H54 (cell line): ENCODE results near the gene FAM240A.
"Not testable (repeated sequence)": the region's sequence is repeated elsewhere in the genome, so short reads cannot be mapped to it uniquely, and the experiment has no call there.

Source experiments
- DNase-seq: peaks from one replicate; pipeline ENCODE4 v3.0.0; 2011; ENCODE audit warnings: low spot score, mixed read lengths; ENCODE audit not compliant: insufficient read length
- FAIRE-seq: peaks from 3 replicates; lab custom pipeline; 2011; peaks lifted over from hg19 to GRCh38; lab: Jason Lieb, UNC
- POLR2A ChIP-seq: IDR thresholded peaks from 2 replicates; pipeline ENCODE4 v1.6.1; 2011; ENCODE audit warnings: low read depth, mild to moderate bottlenecking, low read length

FAM240A gene

DNA sequence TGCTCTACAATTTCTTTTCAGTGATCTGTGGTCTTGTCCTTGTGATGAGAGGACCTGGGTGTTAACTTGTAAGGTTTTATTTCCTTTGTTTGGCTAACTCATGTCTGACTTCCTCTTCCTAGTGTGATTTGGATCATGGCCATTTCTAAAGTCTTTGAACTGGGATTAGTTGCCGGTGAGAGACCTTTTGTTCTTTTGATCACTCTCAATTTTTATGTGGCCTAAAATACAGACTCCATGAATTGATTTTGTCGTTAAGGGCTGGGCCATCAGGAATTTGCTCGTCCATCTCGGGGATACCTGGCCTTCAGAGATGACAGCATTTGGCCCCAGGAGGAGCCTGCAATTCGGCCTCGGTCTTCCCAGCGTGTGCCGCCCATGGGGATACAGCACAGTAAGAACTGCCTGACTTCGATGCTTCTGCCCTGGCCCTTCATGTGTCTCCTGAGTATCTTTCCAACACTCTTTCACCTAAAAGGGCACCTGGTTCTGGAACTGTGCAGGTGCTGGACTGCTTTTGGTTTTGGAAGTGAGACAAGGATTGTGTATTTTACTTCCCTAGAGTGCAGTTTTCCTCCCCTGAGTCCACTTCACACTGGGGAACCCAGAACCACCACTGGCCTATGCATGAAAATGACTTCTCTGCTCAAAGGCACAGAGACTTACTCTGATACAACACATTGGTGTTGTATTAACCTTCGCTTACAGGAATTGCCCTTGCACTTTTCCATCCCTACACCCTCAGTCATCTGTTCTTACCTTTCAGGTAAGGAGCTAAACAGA is 33.2 kb upstream of the FAM240A start:
- FAIRE-seq (no peak), DNase-seq (no peak)
- TF ChIP-seq POLR2A, result no peak

- no peak for FAIRE-seq
- DNase-seq, result no peak
- no peak for TF ChIP-seq POLR2A
Measured at GRCh38 chr3:46579756-46580286, 32.5 kb upstream of the FAM240A start.

GRCh38 chr3:46580675-46581074 is 31.6 kb upstream of the FAM240A start:
- no peak for TF ChIP-seq POLR2A
- no peak for FAIRE-seq

DNA sequence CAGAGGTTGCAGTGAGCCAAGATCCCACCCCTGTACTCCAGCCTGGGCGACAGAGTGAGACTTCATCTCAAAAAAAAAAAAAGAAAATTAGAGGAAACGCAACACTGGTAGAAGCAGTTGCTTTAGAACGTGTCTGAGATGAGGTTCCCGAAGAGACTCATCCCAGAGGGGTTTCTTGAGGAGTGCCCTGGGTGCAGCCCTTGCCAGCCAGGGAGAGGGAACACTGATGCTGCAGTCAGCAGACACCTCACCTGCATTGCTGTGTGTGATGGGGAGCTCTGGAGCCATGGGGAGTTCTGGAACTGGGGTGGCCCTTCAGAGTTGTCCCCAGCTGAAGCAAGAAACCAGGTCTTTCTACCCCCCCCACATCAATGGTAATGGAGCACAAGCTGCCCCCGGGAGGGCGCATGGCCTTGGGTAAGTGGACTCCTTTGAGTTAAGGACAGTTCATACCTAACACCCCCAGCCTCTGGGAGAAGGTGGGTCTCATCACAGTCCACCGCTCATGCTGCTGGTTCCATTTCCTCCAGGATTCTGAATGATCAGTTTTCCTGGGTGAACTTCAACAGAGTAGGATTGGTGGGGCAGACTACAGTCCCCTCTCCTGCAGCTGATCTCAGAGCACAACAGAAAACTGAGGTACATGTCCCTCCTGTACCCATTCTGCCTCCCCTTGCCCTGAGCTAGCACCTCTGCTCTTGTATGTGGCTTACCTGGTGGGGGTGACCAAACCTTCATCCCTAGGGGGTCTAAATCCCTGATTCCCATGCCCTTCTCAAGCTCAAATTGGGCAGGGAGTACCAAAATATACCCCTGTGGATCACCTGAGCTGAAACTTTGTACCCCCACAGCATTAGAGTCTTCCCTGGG is 27.5 kb upstream of the FAM240A start:
- DNase-seq (no peak), FAIRE-seq (no peak)

More at GRCh38 chr3:46580675-46581074, 31.6 kb upstream of the FAM240A start:
- DNase-seq, result no peak

GRCh38 chr3:46585799-46586693 is 26.3 kb upstream of the FAM240A start:
- DNase-seq, result no peak
- TF ChIP-seq POLR2A, result no peak
- no peak for FAIRE-seq

More for the DNA sequence above, 27.5 kb upstream of the FAM240A start:
- no peak for TF ChIP-seq POLR2A

DNA sequence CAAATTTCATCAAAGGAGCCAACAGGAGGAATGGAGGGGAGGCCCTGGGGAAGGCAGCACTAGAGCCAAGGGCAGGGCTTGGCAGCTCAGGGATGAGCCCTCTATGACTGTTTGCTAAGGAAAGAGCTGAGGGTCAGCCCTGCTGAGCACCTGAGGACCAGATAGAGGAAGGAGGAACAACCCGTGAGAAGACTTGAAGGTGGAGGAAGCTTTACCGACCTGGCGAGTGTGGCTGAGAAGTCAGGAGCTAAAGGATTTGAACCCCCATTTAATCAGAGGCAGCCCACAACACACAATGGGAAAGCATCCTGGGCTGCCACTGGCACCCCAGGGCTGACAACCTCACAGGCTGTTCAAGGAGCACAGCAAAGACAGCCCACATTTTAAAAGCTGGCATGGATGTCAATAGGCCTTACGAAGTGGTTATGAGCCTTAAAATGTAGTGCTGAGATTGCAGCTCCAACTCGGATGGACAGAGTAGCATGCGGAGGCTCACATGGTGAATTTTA is 25.5 kb upstream of the FAM240A start:
- FAIRE-seq, result no peak
- TF ChIP-seq POLR2A, result no peak

GRCh38 chr3:46587268-46587667 is 25.1 kb upstream of the FAM240A start:
- not testable (repeated sequence) for FAIRE-seq, DNase-seq

More for the DNA sequence above, 25.5 kb upstream of the FAM240A start:
- no peak for DNase-seq

DNA sequence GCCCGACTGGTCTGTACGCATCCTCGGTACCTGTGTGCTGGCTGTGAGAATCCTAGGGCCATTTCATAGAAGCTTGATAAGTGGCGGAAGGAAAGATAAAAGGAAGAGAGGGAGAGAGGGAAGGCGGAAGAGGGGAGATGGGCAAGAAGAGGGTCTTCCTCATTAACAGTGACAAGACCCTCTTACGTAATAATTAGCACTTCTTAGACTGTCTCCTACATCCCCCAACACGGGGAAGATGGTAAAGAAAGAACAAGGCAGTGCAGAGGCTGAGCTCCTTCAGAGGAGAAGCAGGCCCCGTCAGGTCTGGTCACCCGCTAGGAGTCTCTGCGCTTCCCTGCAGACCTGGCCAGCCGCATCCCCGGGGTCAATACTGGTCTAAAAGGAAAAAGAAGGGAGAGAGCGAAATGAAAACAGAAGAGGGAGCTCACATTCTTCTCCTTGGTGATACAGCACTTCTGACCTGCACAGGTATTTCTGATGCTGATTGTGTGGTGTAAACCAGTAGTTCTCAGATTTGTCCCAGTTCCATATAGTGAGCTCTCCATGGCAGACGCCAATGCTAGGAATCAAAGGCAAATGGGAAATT is 19.0 kb upstream of the FAM240A start:
- FAIRE-seq (no peak), DNase-seq (no peak)
- TF ChIP-seq POLR2A, result no peak

- TF ChIP-seq POLR2A, result no peak
- no peak for FAIRE-seq
- no peak for DNase-seq
Measured at GRCh38 chr3:46593979-46594378, 18.3 kb upstream of the FAM240A start.

GRCh38 chr3:46594723-46595122 is 17.6 kb upstream of the FAM240A start:
- no peak for TF ChIP-seq POLR2A
- DNase-seq (no peak), FAIRE-seq (no peak)

DNA sequence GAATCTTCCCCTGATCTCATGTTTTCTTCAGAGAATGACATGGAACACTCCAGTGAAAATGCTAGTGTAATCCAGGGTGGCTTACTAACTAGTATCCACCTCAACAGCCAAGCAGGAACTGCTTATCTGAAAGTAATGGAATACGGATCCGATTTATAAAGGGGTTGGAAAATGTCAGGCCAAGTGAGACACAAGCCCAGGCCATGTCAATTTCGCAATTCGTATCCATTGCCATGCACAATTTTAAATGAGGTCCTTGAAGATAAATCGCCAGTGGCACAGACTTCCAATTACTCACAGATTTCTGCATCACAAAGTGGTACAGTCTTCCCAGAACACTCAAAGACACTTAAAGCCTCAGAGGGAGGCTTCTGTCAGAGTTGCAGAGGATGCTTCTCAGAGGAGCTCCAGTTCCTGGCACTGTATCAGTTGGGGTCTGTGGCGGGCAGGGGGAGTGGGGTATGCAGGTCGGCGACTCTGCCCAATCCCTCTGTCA is 16.5 kb upstream of the FAM240A start:
- DNase-seq (no peak), FAIRE-seq (no peak)
- no peak for TF ChIP-seq POLR2A

DNA sequence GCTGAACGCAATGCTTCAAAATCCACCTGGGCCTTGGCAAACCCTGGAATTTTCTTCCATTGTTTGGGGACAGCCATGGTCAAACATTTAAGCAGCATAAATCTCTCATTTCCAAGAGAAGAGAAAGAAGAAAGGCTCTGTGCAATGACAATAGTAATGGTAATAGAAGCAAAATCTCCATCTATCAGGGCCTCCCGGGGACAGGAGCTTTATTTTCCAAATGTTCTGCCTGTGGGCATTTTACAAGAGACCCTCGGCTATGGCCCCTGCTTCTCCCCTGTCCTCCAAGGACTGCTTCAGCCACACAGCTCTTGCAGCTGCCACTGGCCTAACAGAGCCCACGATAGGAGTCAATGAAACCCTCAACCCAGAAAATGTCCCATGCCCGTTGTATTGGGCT is 12.7 kb upstream of the FAM240A start:
- DNase-seq (no peak), FAIRE-seq (no peak)
- no peak for TF ChIP-seq POLR2A
